Neural cell (in vitro differentiated cells): ENCODE measurements around the gene TM9SF3.

ENCODE experiments used
- EZH2 ChIP-seq: fragments of 200-600, 300-800 bp; shearing (Covaris generic), sonication (generic); IDR thresholded peaks from 2 replicates; pipeline ENCODE4 v1.6.1; 2014; ENCODE audit warnings: antibody characterized with exemption, low read length, borderline replicate concordance, mild to moderate bottlenecking; ENCODE audit not compliant: insufficient read depth, poor library complexity, severe bottlenecking
- MXI1 ChIP-seq: fragments of 450-650 bp; conservative IDR thresholded peaks from 2 replicates; pipeline ENCODE4 v1.6.1; 2014; ENCODE audit warnings: antibody characterized with exemption, mild to moderate bottlenecking; ENCODE audit not compliant: poor library complexity, severe bottlenecking
- POLR2AphosphoS5 ChIP-seq: IDR thresholded peaks from 2 replicates; pipeline ENCODE4 v1.6.1; 2012
- REST ChIP-seq: IDR thresholded peaks from 2 replicates; pipeline ENCODE4 v1.6.1; 2012; ENCODE audit warnings: borderline replicate concordance
- TF ChIP-seq, protein P1 (sequence below): fragments of 450-650 bp; IDR thresholded peaks from 2 replicates; pipeline ENCODE4 v1.5.1; 2014; ENCODE audit warnings: antibody characterized with exemption, mild to moderate bottlenecking, moderate library complexity; ENCODE audit not compliant: poor library complexity, severe bottlenecking

DNA sequence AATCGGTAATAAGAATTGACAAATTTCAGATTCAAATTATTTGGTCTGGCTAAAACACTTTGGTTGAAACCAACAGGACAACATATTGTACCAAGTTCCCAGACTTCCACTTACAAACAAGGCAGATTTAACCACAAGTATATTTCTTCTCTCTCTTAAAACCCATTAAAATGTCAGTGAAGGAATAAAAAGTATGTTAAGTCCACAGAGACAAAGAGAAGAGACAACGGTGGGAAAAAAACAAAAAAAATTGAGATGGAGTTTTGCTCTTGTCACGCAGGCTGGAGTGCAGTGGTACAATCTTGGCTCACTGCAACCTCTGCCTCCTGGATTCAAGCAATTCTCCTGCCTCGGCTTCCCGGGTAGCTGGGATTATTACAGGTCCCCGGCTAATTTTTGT, 16.3 kb downstream of the TM9SF3 start:
- TF ChIP-seq EZH2 (no peak), POLR2AphosphoS5 (no peak), REST (no peak), MXI1 (no peak)
- TF ChIP-seq, protein P1, sequence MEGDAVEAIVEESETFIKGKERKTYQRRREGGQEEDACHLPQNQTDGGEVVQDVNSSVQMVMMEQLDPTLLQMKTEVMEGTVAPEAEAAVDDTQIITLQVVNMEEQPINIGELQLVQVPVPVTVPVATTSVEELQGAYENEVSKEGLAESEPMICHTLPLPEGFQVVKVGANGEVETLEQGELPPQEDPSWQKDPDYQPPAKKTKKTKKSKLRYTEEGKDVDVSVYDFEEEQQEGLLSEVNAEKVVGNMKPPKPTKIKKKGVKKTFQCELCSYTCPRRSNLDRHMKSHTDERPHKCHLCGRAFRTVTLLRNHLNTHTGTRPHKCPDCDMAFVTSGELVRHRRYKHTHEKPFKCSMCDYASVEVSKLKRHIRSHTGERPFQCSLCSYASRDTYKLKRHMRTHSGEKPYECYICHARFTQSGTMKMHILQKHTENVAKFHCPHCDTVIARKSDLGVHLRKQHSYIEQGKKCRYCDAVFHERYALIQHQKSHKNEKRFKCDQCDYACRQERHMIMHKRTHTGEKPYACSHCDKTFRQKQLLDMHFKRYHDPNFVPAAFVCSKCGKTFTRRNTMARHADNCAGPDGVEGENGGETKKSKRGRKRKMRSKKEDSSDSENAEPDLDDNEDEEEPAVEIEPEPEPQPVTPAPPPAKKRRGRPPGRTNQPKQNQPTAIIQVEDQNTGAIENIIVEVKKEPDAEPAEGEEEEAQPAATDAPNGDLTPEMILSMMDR = no peak
